Measurements from ENCODE around the gene RAD52. TPM values are rescaled to one million over a fixed set of nuclear protein-coding genes. Genes with fewer than 3 reads are reported as not detected.

RAD52 gene
- total RNA-seq, 1 experiment from 2014 or later, result 15.3 TPM

GRCh38 chr12:969821-970220 is 20.3 kb upstream of the RAD52 start:
- Histone ChIP-seq H2BK5ac (ENCODE audit: insufficient read length, low read length) (no peak overlapping the region), H2AK5ac (ENCODE audit: insufficient read length, low read length) (no peak overlapping the region), H3K4ac (ENCODE audit: low read depth, low read length) (no peak overlapping the region), H3K23ac (ENCODE audit: insufficient read length, low read depth, low read length) (no peak overlapping the region), H2AFZ (ENCODE audit: low read length) (no peak overlapping the region), H4K91ac (ENCODE audit: insufficient read length, low read depth, low read length) (no peak overlapping the region), H2BK15ac (ENCODE audit: low read depth, low read length) (no peak overlapping the region), H4K5ac (ENCODE audit: insufficient read length, low read depth, low read length) (no peak overlapping the region), H3K18ac (ENCODE audit: insufficient read length, low read depth, low read length) (no peak overlapping the region), H4K8ac (replicated peaks; ENCODE audit: insufficient read length, low read depth, low read length) (no peak overlapping the region), H3K4me2 (ENCODE audit: insufficient read depth, insufficient read length, low read length) (no peak overlapping the region), H2BK120ac (ENCODE audit: low read depth, low read length, poor library complexity, severe bottlenecking) (no peak overlapping the region), H2BK12ac (ENCODE audit: insufficient read length, low read depth, low read length) (no peak overlapping the region), H3K79me1 (ENCODE audit: insufficient read depth, low read depth, low read length, poor library complexity, severe bottlenecking) (no peaks in the 10 kb centered on the region), H3K27me3 (ENCODE audit: insufficient read depth, low read length) (no peaks in the 10 kb centered on the region), H3T11ph (ENCODE audit: low read length) (no peak overlapping the region), H3K56ac (ENCODE audit: insufficient read length, low read depth, low read length) (no peak overlapping the region), H3K9me3 (ENCODE audit: control insufficient read depth, low read depth, low read length) (no peaks in the 10 kb centered on the region), H3K14ac (ENCODE audit: insufficient read depth, low read length) (no peak overlapping the region), H3K23me2 (ENCODE audit: insufficient read length, low read depth, low read length, poor library complexity, severe bottlenecking) (no peaks in the 10 kb centered on the region), H4K20me1 (ENCODE audit: control insufficient read depth, insufficient read depth, insufficient read length) (no peaks in the 10 kb centered on the region), H3K79me2 (ENCODE audit: insufficient read depth, low read length) (no peaks in the 10 kb centered on the region), H3K9ac (ENCODE audit: extremely low read depth, insufficient read length, low read length) (no peak overlapping the region), H3K27ac (ENCODE audit: insufficient read length, low read depth, low read length) (no peak overlapping the region), H2BK20ac (ENCODE audit: low read depth, low read length, poor library complexity, severe bottlenecking) (no peak overlapping the region), H3K4me1 (ENCODE audit: insufficient read depth, low read length) (no peaks in the 10 kb centered on the region)
- no peaks in the 10 kb centered on the region; a peak in 1 of 7 replicates for H3K36me3 Mint-ChIP-seq (ENCODE audit: insufficient read depth in 1 of 3, low read depth in 3 of 3)
- H3K4me3 Mint-ChIP-seq, result no peak overlapping the region
- DNase-seq, result no peak
- no peaks in the 10 kb centered on the region; the same call in 1 of the 2 replicates for H3K27me3 Mint-ChIP-seq (ENCODE audit: low read depth)
- H3K4me1 Mint-ChIP-seq, result peaks cover 12 to 16% of the 10 kb centered on the region in 2 experiments; a peak in 3 of 4 replicates
- peaks cover 0 to 6% of the 10 kb centered on the region in 2 experiments; a peak in 2 of 5 replicates for H3K9me3 Mint-ChIP-seq
- H3K27ac Mint-ChIP-seq, result no peak overlapping the region
- TF ChIP-seq CTCF (conservative IDR thresholded peaks at IDR 0.05), result no peak
- 100% methylated on average over 1 of the region's 8 CpGs for WGBS (ENCODE audit: extremely low coverage, insufficient read length, low lambda C conversion rate)
